ENCODE results near the gene CAMK1.

GRCh38 chr3:9770276-9770812 lies 597 bp upstream of the CAMK1 start:
- TF ChIP-seq CTCF (IDR thresholded peaks at IDR 0.05; ENCODE audit: low read depth, low read length) (no peak), POLR2A (IDR thresholded peaks at IDR 0.05; ENCODE audit: extremely low read depth, insufficient read length) (no peak)
